Sigmoid colon (tissue), 7 donors: ENCODE data around the gene HSPB7. TPM values are rescaled to one million over a fixed set of nuclear protein-coding genes. Genes with fewer than 3 reads are reported as not detected.

Experiments
- DNase-seq: peaks from one replicate; pipeline ENCODE4 v3.0.0-alpha.2; 2019
- H3K27ac ChIP-seq, 4 donors: fragments of 200-600 bp; sonication (generic); one replicate each; pipeline ENCODE4 v1.5.1; 2016 to 2019; ENCODE audit warnings: mild to moderate bottlenecking in 1 of 4
- H3K27me3 ChIP-seq, 3 donors: fragments of 200-600 bp; sonication (generic); one replicate each; pipeline ENCODE4 v1.5.1; 2019; ENCODE audit warnings: mild to moderate bottlenecking in 1 of 3
- H3K36me3 ChIP-seq, 4 donors: fragments of 200-600 bp; sonication (generic); one replicate each; pipeline ENCODE4 v1.5.1; 2016 to 2019
- H3K4me1 ChIP-seq, 4 donors: fragments of 200-600 bp; sonication (generic); one replicate each; pipeline ENCODE4 v1.5.1; 2017 to 2019
- H3K4me3 ChIP-seq, 4 donors: fragments of 200-600 bp; sonication (generic); one replicate each; pipeline ENCODE4 v1.5.1; 2017 to 2019; ENCODE audit warnings: mild to moderate bottlenecking in 2 of 4, moderate library complexity in 1 of 4
- H3K9me3 ChIP-seq, 4 donors: fragments of 200-600 bp in 3 of 4; sonication (generic) in 3 of 4; one replicate each; pipeline versions ENCODE4 v1.5.1 to v1.6.1; 2013 to 2019
- EP300 ChIP-seq, 4 donors: sonication (generic); formaldehyde crosslinking; IDR thresholded peaks; one replicate each; pipeline ENCODE4 v1.6.1; 2017; ENCODE audit warnings: antibody characterized with exemption in 4 of 4
- POLR2A ChIP-seq, 2 donors: fragments of 450-650 bp; IDR thresholded peaks; one replicate each; pipeline ENCODE4 v1.6.1; 2016; ENCODE audit warnings: antibody characterized with exemption in 2 of 2, mild to moderate bottlenecking in 2 of 2, moderate library complexity in 2 of 2
- POLR2AphosphoS5 ChIP-seq, 4 donors: sonication (generic); formaldehyde crosslinking; IDR thresholded peaks; one replicate each; pipeline ENCODE4 v1.6.1; 2017; ENCODE audit warnings: antibody characterized with exemption in 4 of 4
- WGBS, 2 donors: extraction: QIAGEN DNeasy Blood & Tissue Kit; methylation state at CpG; one replicate each; pipeline ENCODE4 v1.1.7; 2013; 5-methylcytosine and 5-hydroxymethylcytosine counted together
- intact Hi-C: fragments of 100-400 bp; cut with DNase I; formaldehyde crosslinking; loops from one replicate; pipeline ENCODE4 v1.15.1; 2023
- polyA plus RNA-seq, 3 donors: library from polyadenylated mRNA; stranded (reverse); fragments of 200-250 nt; gene quantifications; one replicate each; pipeline ENCODE4 v1.2.3, GENCODE V29; 2013
- total RNA-seq, 4 donors: library from RNA; depleted of rRNA; stranded (reverse); fragments of >200 nt; gene quantifications; one replicate each; pipeline ENCODE4 v1.1.0, GENCODE V29; 2016
- TF ChIP-seq, protein P1 (sequence below), 4 experiments: fragments of 450-650 bp in 3 of 4; fragments of 200-600 bp in 1 of 4; IDR thresholded peaks; one replicate each; pipeline ENCODE4 v1.5.1; 2016 to 2019; ENCODE audit warnings: antibody characterized with exemption in 4 of 4, mild to moderate bottlenecking in 3 of 4, moderate library complexity in 2 of 4
- donor health status: healthy with polysubstance abuse.
- donor health status: Bipolar disorder and iron deficiency.
- donor health status: healthy.

Gene HSPB7
- total and polyA plus RNA-seq, 7 donors: 6.7 to 224 (median 44.4) TPM

- peak overlapping the region; percentile 40 to 63 (median 56) for H3K4me3 ChIP-seq
- 74 to 82% methylated on average over 23 of the region's 23 CpGs for WGBS, 2 donors
- H3K9me3 ChIP-seq: no peaks in the 10 kb centered on the region
- DNase-seq: peak; percentile 93
- no peaks in the 10 kb centered on the region for H3K36me3 ChIP-seq
- intact Hi-C loops: no loop called here
- H3K27me3 ChIP-seq: no peaks in the 10 kb centered on the region
- H3K4me1 ChIP-seq: peaks cover 3 to 85% (median 74%) of the 10 kb centered on the region in 4 donors
- TF ChIP-seq EP300 (IDR thresholded peaks at IDR 0.05): peak; percentile 66 to 96 (median 89)
- peak; percentile 77 to 86 (median 84) for TF ChIP-seq POLR2AphosphoS5 (IDR thresholded peaks at IDR 0.05)
- TF ChIP-seq, protein P1, sequence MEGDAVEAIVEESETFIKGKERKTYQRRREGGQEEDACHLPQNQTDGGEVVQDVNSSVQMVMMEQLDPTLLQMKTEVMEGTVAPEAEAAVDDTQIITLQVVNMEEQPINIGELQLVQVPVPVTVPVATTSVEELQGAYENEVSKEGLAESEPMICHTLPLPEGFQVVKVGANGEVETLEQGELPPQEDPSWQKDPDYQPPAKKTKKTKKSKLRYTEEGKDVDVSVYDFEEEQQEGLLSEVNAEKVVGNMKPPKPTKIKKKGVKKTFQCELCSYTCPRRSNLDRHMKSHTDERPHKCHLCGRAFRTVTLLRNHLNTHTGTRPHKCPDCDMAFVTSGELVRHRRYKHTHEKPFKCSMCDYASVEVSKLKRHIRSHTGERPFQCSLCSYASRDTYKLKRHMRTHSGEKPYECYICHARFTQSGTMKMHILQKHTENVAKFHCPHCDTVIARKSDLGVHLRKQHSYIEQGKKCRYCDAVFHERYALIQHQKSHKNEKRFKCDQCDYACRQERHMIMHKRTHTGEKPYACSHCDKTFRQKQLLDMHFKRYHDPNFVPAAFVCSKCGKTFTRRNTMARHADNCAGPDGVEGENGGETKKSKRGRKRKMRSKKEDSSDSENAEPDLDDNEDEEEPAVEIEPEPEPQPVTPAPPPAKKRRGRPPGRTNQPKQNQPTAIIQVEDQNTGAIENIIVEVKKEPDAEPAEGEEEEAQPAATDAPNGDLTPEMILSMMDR (IDR thresholded peaks at IDR 0.05): no peak
- peak overlapping the region; percentile 92 to 94 (median 94) for H3K27ac ChIP-seq
Observed at GRCh38 chr1:16015960-16016901, 1.6 kb downstream of the HSPB7 start.

DNA sequence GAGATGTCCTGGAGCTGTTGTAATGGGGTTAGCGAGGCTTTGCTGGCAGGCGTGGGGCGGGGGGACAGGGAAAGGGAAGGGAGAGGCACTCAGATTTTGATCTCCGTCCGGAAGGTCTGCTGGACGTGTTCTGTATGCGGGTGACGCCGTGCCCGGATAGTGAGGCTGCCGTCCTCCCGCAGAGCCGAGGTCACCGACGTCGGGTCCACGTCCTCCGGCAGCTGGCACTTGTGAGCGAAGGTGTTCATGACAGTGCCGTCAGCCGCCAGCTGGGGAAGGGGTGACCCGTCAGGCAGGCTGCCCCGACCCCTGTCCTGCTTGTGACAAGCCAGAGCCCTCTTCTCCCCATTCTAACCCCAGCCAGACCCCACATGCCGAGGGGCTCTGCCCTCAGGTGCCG lies 2.4 kb downstream of the HSPB7 start:
- DNase-seq: no peak
- Histone ChIP-seq H3K27ac (peak overlapping the region; percentile 92 to 94 (median 94)), H3K4me1 (peaks cover 3 to 83% (median 72%) of the 10 kb centered on the region in 4 donors), H3K27me3 (no peaks in the 10 kb centered on the region), H3K4me3 (peak overlapping the region; percentile 40 to 63 (median 56)), H3K9me3 (no peaks in the 10 kb centered on the region), H3K36me3 (no peaks in the 10 kb centered on the region)
- intact Hi-C loops: no loop called here
- WGBS, 2 donors: 94 to 95% methylated on average over 25 of the region's 25 CpGs
- no peak for TF ChIP-seq POLR2AphosphoS5 (IDR thresholded peaks at IDR 0.05)
- TF ChIP-seq, protein P1 (IDR thresholded peaks at IDR 0.05): no peak
- TF ChIP-seq EP300 (IDR thresholded peaks at IDR 0.05): no peak
- TF ChIP-seq POLR2A (IDR thresholded peaks at IDR 0.05): no peak

GRCh38 chr1:16014509-16015482 lies 3.0 kb downstream of the HSPB7 start:
- no peaks in the 10 kb centered on the region for H3K36me3 ChIP-seq
- peak; percentile 94 for DNase-seq
- peak overlapping the region; percentile 92 to 94 (median 94) for H3K27ac ChIP-seq
- TF ChIP-seq EP300 (IDR thresholded peaks at IDR 0.05) (peak in 1 of 4 donors; percentile 79), POLR2AphosphoS5 (IDR thresholded peaks at IDR 0.05) (peak; percentile 40 to 65 (median 52)), POLR2A (IDR thresholded peaks at IDR 0.05) (peak in 1 of 2 donors; percentile 18)
- TF ChIP-seq, protein P1 (IDR thresholded peaks at IDR 0.05): no peak
- 69 to 74% methylated on average over 17 of the region's 17 CpGs for WGBS, 2 donors
- peak overlapping the region in 2 of 4 donors; percentile 56 to 63 for H3K4me3 ChIP-seq
- no peaks in the 10 kb centered on the region for H3K9me3 ChIP-seq
- intact Hi-C loops: no loop called here
- H3K27me3 ChIP-seq: no peaks in the 10 kb centered on the region
- peaks cover 3 to 76% (median 65%) of the 10 kb centered on the region in 4 donors for H3K4me1 ChIP-seq

GRCh38 chr1:16013908-16014258 lies 4.0 kb downstream of the HSPB7 start:
- Histone ChIP-seq H3K9me3 (no peaks in the 10 kb centered on the region), H3K36me3 (no peaks in the 10 kb centered on the region), H3K4me1 (peaks cover 3 to 68% (median 57%) of the 10 kb centered on the region in 4 donors), H3K27me3 (no peaks in the 10 kb centered on the region), H3K4me3 (peak overlapping the region in 2 of 4 donors; percentile 31 to 50), H3K27ac (peak overlapping the region; percentile 92 to 94 (median 94))
- no peak for DNase-seq
- 31 to 62% methylated on average over 4 of the region's 4 CpGs for WGBS, 2 donors
- TF ChIP-seq EP300 (IDR thresholded peaks at IDR 0.05) (no peak), POLR2A (IDR thresholded peaks at IDR 0.05) (no peak), POLR2AphosphoS5 (IDR thresholded peaks at IDR 0.05) (no peak)
- TF ChIP-seq, protein P1 (IDR thresholded peaks at IDR 0.05): no peak
- intact Hi-C loops: no loop called here
